Ramos (cell line): ENCODE data around the gene TRIM16.
"Not testable (repeated sequence)": the region's sequence is repeated elsewhere in the genome, so short reads cannot be mapped to it uniquely, and the experiment has no call there.

Experiments used
- in situ Hi-C: fragments of 300-500 bp; cut with MboI; formaldehyde crosslinking; loops from one replicate; pipeline ENCODE4 v1.14.3; 2022; ENCODE audit warnings: low sequenced_read_pairs; ENCODE audit not compliant: unreplicated experiment

The TRIM16 gene

DNA sequence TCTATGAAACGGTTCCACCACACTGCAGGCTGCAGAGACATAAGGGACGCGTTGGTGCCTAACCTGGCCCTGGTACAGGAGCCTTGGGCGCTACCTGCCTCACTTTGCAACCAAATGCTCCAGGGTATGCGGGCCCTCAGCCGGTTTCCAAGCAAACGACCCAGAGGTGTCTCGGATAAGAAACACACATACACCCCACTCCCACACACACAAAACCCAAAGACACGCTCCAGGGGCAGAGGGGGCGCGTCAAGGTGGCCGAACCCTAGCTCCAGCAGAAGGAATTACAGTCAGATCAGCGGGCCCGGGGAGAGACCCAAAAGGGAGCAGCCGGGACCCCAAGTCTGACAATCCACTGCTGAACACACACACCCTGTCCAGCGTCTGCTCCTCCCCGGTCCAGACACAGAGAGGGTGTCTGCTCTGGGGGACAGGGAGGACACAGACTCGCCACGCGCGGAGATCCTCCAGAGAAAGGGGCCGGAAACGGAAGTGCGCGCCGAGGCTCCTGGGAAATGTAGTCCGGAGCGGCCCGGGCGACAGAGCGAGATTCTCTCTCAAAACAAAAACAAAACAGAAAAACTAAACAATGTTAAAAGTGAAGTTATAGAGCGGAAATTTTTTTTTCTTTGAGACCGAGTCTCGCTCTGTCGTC is at the start of gene TRIM16:
Gene TRIM16, minus strand, starts transcription at position 488 of the 655 bp plus-strand sequence. CDS start 32,702 bp downstream, outside the sequence.
- in situ Hi-C loops = not testable (repeated sequence)

DNA sequence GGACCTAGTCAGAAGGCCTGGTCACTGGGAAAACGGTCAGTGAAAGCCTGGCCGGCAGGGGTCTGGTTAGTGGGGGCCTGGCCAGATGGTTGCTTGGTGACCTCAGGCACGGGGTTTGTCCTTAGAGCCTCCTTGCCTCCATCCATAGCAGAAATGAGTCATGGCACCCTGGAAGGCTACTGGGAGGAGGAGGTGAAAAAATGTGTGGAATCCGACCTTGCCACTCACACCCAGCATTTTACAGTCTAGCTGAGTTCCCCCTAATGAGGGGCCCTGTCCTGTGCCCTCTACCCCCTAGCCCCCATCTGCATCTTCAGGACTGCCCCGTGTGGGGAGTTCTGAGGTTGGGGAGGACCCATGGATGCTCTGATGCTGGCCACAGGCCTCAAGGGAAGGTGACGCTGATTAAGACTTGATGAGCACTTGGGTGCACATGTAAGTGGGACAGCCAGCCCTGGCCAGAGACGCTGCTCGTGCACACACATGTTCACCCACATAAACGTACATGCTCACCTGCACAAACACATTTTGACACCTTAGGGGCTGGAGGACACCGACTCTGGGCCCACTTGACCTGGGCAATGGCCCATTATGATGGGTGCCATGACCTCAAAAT is 49.2 kb upstream of the TRIM16 start:
- in situ Hi-C loops = not testable (repeated sequence)

DNA sequence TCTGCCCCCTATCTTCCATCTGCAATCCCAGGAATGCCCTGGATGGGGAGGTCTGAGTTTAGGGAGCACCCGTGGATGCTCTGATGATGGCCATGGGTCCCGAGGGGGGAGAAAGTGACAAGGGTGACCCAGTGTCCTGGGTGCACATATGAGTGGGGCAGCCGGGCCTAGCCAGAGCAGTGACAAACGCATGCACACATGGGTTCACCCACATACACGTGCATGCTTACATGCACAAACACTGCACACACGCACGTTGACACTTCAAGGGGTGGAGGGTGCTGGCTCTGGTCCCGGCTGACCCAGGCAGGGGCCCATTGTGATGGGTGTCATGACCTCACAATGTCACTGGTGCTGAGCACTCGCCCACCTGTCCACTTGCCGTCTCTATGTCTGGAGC is 47.8 kb upstream of the TRIM16 start, which contains the start of gene TBC1D26:
Gene TBC1D26, plus strand, starts transcription at position 384 of the 400 bp plus-strand sequence. CDS start 3,066 bp downstream, outside the sequence.
- in situ Hi-C loops = not testable (repeated sequence)

DNA sequence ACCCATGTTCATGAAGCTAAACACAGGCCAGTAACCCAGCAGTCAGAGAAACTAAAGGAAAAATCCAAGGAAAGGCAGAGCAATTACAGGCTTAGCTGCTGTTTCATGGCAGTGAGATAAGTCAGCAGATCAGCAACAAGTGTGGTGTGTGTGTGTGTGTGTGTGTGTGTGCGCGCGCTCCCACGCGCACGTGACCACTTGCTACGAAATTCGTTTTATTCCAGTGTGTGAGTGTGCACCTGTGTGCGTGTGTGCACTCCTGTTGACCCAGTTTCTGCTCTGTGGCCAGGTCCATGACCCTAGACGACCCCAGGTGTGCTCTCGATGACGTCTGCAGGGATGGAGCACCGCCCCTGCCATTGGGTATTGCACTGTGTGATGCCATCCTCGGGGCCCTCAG is 46.4 kb upstream of the TRIM16 start:
- in situ Hi-C loops = not testable (repeated sequence)

DNA sequence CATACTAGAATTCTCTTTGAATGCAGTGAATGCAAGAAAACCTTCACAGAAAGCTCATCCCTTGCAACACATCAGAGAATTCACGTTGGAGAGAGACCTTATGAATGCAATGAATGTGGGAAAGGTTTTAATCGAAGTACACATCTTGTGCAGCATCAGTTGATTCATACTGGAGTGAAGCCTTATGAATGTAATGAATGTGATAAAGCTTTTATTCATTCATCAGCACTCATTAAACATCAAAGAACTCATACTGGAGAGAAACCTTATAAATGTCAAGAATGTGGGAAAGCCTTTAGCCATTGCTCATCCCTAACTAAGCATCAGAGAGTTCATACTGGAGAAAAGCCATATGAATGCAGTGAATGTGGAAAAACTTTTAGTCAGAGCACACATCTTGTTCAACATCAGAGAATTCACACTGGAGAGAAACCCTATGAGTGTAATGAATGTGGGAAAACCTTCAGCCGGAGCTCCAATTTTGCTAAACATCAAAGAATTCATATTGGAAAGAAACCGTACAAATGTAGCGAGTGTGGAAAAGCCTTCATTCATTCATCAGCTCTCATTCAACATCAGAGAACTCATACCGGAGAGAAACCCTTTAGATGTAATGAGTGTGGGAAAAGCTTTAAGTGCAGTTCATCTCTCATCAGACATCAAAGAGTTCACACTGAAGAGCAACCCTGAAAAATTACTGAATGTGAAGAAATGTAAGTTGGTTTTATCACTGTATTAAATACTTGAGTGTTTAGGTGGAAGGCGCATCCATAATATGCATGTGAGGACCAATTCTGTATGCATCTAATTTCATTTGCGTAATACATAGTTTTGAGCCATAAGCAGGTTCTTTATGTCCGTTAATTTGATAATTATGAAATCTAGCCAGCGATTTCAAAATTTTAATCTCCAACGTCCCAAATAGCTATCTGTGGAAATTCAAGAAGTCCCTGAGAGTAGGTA is 32.8 kb upstream of the TRIM16 start:
- in situ Hi-C loops = not testable (repeated sequence)

DNA sequence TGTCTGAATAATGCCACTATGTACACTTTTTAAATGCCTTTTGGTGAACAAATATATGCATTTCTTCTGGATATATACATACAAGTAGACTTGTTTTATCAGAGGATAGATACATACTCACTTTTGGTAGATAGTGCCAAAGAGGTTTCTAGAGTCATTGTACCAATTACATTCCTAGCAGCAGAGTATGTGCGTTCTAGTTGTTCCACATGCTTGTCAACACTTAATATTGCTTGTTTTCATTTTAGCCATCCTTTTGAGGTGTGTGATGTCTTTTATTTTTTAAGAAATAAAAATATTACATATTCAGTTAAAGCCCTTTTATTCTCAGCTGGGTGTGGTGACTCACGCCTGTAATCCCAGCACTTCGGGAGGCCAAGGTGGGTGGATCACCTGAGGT is 24.8 kb upstream of the TRIM16 start:
- in situ Hi-C loops = not testable (repeated sequence)

DNA sequence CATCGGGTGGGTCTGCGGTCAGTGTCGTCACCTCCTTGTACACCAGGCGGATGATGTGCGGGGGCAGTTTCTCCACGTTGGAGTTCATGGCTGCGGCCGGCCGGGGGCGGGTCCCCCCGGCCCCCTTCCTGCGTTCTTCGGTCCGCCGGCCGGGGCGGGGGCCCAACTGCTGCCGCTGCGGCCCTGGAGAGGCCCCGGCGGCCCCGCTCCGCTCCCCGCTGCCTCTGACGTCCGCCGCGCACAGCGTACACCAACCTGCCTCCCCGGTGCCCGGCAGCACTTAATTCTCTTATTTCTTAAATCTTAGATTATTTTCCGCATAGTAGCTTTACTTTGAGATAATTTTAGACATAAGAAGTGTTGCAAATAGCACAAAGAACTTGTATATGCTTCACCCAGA is 20.7 kb upstream of the TRIM16 start:
- in situ Hi-C loops = not testable (repeated sequence)

DNA sequence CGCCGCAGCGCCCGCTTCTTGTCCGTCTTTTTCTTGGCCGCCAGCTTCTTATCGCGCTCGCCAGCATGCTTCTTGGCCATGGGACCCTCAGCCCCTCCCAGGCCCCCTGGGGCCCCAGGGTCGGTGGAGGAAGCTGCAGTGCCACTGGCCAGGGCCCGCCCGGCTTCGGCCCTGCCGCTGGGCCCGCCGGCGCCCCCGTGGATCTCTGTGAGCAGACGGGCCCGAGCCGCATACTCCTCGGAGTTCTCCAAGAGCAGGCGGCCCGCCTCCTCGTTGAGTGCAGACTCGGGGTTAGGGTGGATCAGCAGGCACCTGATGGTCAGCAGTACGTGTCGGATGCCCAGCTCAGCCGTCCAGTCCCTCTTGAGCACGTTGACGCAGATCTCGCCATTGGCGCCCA is 20.1 kb upstream of the TRIM16 start:
- in situ Hi-C loops = not testable (repeated sequence)

DNA sequence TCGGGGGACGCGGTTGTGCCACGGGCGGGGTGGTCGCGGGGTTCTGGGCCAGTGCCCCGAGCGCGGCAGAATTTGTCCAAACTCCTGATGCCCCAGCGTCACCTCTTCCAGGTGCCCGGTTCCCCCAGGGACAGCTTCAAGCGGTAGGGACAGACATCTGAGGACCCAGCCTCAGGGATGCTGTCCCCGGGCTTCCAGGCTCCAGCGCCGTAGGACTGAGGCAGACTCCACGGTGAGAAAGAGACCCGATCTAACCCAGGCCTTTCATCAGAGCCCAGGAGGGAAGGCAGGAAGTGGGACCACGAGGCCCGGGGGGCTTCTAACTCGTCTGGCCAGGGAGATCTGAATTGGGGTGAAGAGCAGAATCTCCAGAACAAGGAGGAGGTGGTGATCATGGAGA is 15.8 kb upstream of the TRIM16 start:
- in situ Hi-C loops = not testable (repeated sequence)

DNA sequence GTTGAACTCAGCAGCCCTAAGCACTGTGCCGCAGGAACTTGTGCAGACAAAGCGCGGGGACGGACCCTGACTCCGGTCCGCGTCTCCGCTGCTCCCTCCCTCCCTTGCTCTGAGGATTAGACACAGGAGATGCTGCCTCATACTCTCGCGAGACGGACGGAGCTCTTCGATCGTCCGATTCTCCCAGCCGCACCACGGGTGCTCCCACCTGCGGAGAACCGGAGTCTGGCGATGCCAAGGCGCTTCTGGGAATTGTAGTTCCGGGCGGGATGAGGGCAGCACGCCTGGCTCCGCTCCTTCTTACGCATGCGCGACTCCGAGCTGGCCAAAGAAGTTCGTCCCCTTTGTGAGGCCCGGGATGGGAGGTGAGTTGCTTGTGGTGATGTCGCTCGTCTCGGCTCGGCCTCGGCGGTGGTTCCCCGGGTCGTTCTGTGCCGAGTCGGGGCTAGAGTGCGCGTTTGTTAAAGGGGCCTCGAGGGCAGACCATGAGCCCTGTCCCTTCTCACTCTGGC is 15.4 kb upstream of the TRIM16 start, which contains the start of gene ZNF286A:
Gene ZNF286A, plus strand, starts transcription at position 340 of the 512 bp plus-strand sequence. CDS start 578 bp downstream, outside the sequence.
- in situ Hi-C loops = not testable (repeated sequence)

DNA sequence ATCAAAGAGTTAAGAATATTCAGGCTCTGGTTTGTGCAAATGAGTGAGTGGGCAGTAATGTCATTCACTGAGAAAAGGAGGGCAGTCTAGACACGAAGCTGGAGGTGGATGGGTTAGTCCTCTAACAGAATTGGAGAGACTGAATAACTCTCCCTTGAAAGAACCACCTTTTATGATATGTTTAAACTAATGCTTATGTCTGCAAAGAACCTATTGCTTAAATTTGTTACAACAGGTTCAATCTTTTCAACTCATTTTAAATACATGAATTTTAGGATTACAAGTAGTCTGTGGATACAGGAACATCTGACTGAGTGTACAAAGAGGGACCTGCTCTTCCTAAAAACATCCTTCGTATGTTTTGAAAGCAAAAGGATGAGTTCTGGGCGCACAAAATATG is 14.9 kb upstream of the TRIM16 start:
- in situ Hi-C loops = not testable (repeated sequence)

DNA sequence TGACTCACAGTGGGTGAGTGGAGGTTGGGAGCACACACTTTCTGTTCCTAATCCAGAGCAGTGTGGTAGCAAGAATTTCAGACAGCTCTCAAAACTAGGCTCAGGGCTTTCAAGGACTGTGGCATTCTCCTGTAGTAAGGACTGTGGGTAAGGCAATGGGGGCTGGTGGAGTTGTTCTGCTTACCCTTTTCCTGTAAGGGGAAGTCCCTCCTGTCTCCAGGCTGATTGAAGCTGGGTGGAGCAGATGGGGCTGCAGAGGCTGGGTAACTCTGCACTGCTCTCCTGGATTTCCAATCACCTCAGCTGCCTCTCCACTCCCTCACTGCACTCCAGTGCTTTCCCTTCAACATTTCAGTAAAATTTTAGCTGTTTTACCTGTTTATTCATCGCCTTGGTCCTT is 3.4 kb upstream of the TRIM16 start:
- in situ Hi-C loops = not testable (repeated sequence)

DNA sequence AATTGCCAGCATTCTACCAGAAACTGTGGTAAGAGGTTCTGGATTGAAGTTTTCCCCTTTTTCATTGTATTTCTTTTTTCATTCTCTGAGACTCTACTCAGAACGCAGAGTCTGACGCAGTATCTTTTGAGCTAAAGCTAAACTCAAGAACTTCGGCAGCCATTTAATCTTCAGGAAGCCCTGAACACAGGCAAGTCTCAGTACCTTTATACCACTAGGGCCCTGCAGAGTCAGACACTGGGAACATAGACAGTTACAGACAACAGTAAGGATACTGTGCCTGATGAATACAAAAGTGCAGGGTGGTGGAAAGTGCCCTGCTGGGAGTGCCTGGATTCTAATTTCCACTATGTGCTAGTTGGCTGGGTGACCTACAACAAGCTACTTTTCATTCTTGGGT is 976 bp downstream of the TRIM16 start:
- in situ Hi-C loops = not testable (repeated sequence)

DNA sequence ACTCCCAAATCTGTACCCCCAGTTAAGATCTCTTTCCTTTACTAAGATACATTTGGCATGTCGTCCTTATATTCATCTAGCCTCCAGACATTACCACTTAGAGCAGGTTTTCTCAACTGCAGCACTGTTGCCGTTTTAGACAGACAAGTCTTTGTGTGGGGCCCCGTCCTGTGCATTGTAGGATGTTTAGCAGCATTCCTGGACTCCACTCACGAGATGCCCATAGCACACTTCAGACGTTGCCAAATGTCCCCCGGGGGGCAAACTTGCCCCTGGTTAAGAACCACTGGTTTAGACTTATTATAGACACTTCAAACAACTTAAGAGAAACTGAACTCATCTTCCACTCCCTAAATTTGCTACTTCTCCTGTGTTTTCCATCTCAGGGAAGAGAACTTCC is 8.1 kb downstream of the TRIM16 start:
- in situ Hi-C loops = not testable (repeated sequence)

DNA sequence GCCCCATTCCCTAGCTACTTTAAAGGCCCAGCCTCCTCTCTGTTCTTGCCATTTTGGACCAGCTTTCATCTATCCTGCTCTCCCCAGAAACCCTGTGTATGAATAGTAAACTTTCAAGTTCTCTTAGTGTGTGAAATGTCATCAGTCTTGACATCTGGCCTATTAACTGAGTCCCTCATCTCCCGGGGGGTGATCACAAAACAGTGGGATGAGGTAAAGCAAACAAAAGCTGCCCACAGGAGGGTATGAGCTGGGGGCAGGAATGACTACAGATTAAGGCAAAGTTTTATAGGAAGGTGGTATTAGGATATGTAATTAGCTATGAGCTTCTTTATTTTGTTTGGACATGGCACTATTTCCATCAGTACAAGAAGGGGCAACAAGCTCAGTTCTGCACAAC is 9.5 kb downstream of the TRIM16 start:
- in situ Hi-C loops = not testable (repeated sequence)

DNA sequence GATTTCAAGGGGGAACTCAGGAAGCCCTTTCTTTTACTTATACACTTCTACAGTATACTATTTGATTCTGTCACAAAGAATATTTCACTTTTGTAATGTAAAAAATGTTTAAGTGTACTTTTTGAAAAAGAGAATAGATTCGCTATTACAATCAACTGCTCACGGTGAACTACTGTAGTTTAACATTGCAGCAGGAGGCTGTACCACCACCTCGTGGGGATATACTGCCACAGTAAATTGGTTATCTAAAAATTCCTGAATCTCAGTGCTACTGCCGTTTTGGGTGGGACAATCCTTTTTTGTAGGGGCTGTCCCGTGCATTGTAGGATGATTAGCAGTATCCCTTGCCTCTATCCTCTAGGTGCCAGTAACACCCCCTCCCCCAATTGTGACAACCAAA is 14.6 kb downstream of the TRIM16 start:
- in situ Hi-C loops = not testable (repeated sequence)

DNA sequence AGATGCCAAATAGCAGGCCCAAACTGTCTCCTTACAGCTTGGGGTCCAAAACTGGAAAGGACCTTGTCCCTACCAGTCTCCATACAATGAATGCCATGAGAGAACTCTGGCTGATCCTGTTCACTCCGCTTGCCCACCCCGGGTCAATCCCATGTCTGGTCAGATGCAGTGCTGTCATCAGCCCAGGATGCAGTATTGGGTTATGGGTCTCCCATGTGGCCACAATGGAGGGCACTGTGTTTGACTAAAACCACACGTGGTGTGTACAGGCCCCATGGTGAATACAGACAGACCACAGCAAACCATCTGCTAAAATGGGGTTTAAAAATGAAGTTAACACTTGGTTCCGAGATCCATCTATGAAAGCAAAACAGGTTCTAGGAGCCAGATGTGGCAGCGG is 20.4 kb downstream of the TRIM16 start:
- in situ Hi-C loops = no loop called here

DNA sequence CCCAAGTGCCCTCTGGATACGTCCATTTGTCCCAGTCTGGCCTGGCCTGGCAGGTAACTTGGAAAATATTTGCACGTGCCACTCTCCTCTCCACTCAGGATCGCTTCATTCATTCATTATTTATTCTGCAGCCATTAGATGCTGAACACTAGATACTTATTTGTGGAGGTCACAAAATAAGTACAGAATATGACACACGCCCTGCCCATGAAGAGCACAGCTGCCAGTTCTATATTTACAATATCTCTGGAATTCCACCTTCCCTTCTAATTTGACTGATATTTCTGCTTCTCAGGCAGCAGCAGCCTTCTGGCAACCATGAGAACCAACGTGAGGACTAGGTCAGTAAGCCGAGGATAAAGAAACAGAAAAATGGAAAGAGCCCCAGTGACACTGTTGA is 20.9 kb downstream of the TRIM16 start:
- in situ Hi-C loops = no loop called here

DNA sequence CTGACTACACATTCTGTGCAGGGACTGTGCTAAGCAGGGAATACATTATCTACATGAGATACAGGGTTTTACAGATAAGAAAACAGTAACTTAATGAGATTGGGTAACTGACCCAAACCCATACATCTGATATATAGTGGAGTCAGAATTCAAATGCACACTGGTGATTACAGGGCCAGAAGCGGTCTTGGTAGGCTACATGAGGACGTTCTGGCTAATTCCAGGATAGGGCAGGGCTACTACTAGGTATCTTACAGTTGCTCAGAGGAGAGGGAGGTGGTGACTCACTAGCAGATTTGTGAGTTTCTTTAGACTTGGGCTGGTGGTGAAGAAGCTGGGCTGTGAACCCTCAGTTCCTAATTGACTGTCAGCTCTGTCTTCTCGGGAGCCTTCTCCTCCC is 21.4 kb downstream of the TRIM16 start:
- in situ Hi-C loops = no loop called here

DNA sequence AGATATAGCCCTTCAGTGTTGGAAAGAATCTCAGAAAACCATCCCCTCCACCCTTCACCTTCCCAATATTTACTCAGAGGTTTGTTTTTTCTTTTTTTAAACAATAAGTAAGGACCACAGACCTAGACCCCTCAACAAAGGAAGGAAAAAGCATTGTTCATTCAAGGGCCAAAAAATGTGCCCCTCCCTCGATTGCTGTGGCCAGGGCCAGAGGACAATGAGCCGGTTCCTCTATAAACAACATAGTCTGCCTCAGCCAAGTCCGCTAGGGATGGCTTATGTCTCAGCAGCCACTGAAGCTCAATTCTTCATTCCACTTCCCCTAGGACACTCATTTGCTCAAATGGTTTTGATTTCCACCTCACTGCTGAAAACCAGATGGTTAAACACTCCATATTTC is 24.0 kb downstream of the TRIM16 start:
- in situ Hi-C loops = no loop called here
